Calu3 (cell line): ENCODE results near the gene PCSK6. TPM values are rescaled to one million over a fixed set of nuclear protein-coding genes. Genes with fewer than 3 reads are reported as not detected.

Source experiments
- BruUV-seq: library from RNA; stranded (reverse); fragments of 400-500 nt; replicated peaks from 2 replicates; lab custom pipeline; 2021; lab: Mats Ljungman, UMichigan
- CTCF ChIA-PET: fragments of 300-600 bp; sonication (Branson Sonifier 250); formaldehyde crosslinking; loops from one replicate; lab custom pipeline; 2022; ENCODE audit warnings: antibody characterized with exemption; lab: Charles Lee
- DNase-seq: peaks from one replicate; pipeline ENCODE4 v3.0.0; 2022
- H3K27ac Mint-ChIP-seq: one replicate; pipeline ENCODE4 v1.8.0; 2022; ENCODE audit warnings: mixed read lengths; ENCODE audit not compliant: unreplicated experiment
- H3K27me3 Mint-ChIP-seq: one replicate; pipeline ENCODE4 v1.8.0; 2022; ENCODE audit warnings: mixed read lengths; ENCODE audit not compliant: unreplicated experiment
- H3K36me3 Mint-ChIP-seq: one replicate; pipeline ENCODE4 v1.8.0; 2022; ENCODE audit warnings: mild to moderate bottlenecking, moderate library complexity, mixed read lengths; ENCODE audit not compliant: insufficient read depth, unreplicated experiment
- H3K4me1 Mint-ChIP-seq: one replicate; pipeline ENCODE4 v1.8.0; 2022; ENCODE audit warnings: mild to moderate bottlenecking, low read depth, mixed read lengths; ENCODE audit not compliant: unreplicated experiment
- H3K4me3 Mint-ChIP-seq: one replicate; pipeline ENCODE4 v1.8.0; 2022; ENCODE audit warnings: mild to moderate bottlenecking, low read depth, moderate library complexity, mixed read lengths; ENCODE audit not compliant: unreplicated experiment
- H3K9me3 Mint-ChIP-seq: one replicate; pipeline ENCODE4 v1.8.0; 2022; ENCODE audit warnings: low read depth, mixed read lengths; ENCODE audit not compliant: unreplicated experiment
- intact Hi-C: fragments of 100-400 bp; cut with micrococcal nuclease; formaldehyde crosslinking; loops from one replicate; pipeline ENCODE4 v1.10.0; 2022; ENCODE audit not compliant: unreplicated experiment
- total RNA-seq: library from RNA; stranded (reverse); gene quantifications from 2 replicates; pipeline ENCODE4 v1.2.3, GENCODE V29; 2022
- TF ChIP-seq, protein P1 (sequence below): fragments of 200-600 bp; IDR thresholded peaks from one replicate; pipeline ENCODE4 v1.8.0; 2022; ENCODE audit warnings: antibody characterized with exemption; ENCODE audit not compliant: unreplicated experiment

The PCSK6 gene
- total RNA-seq, 1 experiment from 2014 or later: 5.1 TPM

DNA sequence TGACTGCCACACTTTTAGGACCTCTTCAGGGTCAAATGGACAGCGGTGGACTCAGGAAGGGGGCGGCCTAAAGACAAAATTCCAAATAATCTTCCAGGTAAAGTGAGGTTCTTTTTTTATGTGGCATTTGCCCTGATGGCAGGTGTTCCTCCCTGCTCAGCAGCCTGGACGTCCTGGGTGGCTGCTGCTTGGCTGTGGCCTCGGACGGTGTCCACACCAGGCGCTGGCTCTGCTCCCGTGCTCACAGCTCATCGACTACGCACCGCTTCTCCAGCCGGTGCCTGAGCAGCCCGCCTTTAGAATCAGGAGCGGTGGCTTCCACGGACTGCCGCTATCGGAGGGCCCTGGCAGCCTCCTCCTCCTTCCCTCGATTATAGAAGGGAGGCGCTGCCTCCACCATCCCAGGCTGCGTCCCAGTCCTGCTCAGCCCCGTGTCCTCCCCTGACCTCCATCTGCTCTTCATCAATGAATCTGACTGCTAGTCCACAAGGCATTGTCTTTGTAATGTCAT lies 41.9 kb downstream of the PCSK6 start:
- BruUV-seq: no TSS peak
- Mint-ChIP-seq H3K27ac (no peak overlapping the region), H3K36me3 (no peaks in the 10 kb centered on the region), H3K9me3 (peaks cover 3% of the 10 kb centered on the region), H3K4me3 (no peak overlapping the region), H3K4me1 (no peaks in the 10 kb centered on the region), H3K27me3 (no peaks in the 10 kb centered on the region)
- DNase-seq: no peak
- CTCF ChIA-PET: no interaction called here
- TF ChIP-seq, protein P1, sequence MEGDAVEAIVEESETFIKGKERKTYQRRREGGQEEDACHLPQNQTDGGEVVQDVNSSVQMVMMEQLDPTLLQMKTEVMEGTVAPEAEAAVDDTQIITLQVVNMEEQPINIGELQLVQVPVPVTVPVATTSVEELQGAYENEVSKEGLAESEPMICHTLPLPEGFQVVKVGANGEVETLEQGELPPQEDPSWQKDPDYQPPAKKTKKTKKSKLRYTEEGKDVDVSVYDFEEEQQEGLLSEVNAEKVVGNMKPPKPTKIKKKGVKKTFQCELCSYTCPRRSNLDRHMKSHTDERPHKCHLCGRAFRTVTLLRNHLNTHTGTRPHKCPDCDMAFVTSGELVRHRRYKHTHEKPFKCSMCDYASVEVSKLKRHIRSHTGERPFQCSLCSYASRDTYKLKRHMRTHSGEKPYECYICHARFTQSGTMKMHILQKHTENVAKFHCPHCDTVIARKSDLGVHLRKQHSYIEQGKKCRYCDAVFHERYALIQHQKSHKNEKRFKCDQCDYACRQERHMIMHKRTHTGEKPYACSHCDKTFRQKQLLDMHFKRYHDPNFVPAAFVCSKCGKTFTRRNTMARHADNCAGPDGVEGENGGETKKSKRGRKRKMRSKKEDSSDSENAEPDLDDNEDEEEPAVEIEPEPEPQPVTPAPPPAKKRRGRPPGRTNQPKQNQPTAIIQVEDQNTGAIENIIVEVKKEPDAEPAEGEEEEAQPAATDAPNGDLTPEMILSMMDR: no peak
- intact Hi-C loops: no loop called here

DNA sequence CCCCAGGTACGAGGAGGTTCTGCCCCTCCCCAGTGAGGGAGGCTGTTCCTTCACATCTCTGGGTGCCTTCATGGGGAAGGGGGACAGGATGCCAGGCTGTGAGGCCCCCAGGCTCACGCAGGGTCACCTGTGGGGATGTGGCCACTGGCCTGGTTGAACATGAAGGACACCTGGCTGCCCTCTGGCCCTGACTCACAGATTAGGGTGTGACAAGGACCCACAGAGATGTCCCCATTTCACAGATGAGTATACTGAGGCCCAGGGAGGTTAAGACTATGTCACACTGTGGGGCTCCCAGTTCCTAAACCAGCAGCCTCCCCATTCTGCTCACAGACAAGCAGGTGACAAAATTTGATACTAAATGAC lies 42.4 kb downstream of the PCSK6 start:
- Mint-ChIP-seq H3K4me1 (no peaks in the 10 kb centered on the region), H3K27ac (no peak overlapping the region), H3K27me3 (no peaks in the 10 kb centered on the region), H3K4me3 (no peak overlapping the region), H3K36me3 (no peaks in the 10 kb centered on the region), H3K9me3 (peaks cover 3% of the 10 kb centered on the region)
- TF ChIP-seq, protein P1: no peak
- no peak for DNase-seq
- CTCF ChIA-PET: no interaction called here
- intact Hi-C loops: no loop called here
- no TSS peak for BruUV-seq

DNA sequence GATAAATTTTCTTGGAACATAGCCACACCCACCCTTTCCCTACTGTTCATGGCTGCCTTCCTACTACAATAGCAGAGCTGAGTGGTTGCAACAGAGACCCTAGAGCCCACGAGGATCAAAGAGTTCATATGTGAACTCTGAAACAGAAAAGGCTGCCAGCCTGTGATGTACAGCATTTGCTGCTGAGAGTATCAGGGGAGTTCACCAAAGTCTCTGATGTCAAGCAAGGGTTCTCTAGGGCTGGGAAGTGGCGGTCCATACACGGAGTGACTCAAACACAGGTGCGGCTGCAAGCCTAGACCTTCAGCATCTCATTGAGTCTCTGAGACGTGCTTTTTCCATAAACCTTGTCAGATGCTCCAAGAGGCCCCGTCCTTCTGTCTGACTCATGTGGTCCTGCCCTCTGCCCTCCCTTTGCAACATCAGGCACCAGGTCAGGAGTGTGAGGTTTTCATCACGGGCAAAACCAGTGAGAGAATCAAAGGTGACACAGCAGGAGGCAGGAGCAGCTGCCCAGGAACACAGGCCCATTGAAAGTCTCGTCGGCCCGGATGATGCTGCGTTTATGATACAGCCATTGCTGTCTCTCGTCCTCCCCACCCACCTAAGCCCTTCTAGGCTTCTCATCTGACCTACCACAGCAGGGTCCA lies 42.9 kb downstream of the PCSK6 start:
- no TSS peak for BruUV-seq
- intact Hi-C loops: no loop called here
- TF ChIP-seq, protein P1: no peak
- H3K4me3 Mint-ChIP-seq: no peak overlapping the region
- H3K9me3 Mint-ChIP-seq: peaks cover 3% of the 10 kb centered on the region
- no peak overlapping the region for H3K27ac Mint-ChIP-seq
- no peaks in the 10 kb centered on the region for H3K27me3 Mint-ChIP-seq
- CTCF ChIA-PET: no interaction called here
- H3K36me3 Mint-ChIP-seq: no peaks in the 10 kb centered on the region
- H3K4me1 Mint-ChIP-seq: no peaks in the 10 kb centered on the region
- no peak for DNase-seq

DNA sequence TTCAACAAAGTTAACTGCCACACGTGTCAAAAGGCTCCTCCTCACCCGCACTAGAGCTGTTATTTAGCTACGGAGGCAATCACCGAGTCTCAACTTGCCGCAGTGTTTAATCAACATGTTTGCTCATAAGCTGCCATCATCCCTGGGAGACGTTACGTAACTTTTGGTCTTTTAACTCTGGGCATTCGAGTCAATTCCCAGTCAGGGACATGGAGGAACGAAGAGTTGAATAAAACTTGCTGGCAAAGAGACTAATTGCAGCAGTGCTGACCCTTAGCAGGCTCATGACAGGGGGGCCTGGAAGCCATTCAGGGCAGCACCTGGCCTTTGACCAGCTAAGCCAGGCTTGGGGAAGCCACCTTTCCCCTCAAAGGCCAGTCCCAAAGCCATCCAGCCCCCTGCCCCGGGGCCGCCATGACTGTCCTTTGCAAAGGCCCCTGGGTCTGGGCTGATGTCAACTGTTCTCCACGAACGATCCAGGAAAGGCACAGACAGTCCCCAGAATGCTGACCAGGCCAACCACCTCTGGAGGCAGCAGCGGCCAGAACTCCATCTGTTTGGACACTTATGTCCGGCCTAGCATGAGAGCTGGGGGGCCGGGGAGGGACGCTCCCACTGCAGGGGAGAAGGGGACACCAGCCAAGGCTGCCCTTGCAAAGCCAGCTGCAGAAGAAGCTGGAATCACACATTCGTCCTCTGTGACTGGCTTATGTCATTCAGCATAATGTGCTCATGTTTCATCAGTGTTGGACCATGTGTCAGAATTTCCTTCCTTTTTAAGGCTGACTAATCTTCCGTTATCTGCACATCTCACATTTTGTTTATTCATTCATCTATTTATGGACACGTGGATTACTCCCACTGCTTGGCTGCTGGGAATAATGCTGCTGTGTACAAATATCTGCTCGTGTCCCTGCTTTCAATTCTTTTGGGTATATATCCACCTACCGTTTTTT lies 43.7 kb downstream of the PCSK6 start:
- no peak overlapping the region for H3K4me3 Mint-ChIP-seq

More for the DNA sequence above, 43.7 kb downstream of the PCSK6 start:
- H3K4me1 Mint-ChIP-seq: no peaks in the 10 kb centered on the region
- no peaks in the 10 kb centered on the region for H3K36me3 Mint-ChIP-seq
- peaks cover 3% of the 10 kb centered on the region for H3K9me3 Mint-ChIP-seq
- TF ChIP-seq, protein P1: no peak
- intact Hi-C loops: no loop called here
- no peaks in the 10 kb centered on the region for H3K27me3 Mint-ChIP-seq
- CTCF ChIA-PET: no interaction called here
- no peak overlapping the region for H3K27ac Mint-ChIP-seq
- no peak for DNase-seq
- no TSS peak for BruUV-seq
